KOPT-K1 (cell line): Measurements from ENCODE around the gene IFI44L.

ENCODE experiments used
- H3K27ac ChIP-seq: fragments of 200-600 bp; sonication (generic); 2 replicates; pipeline ENCODE4 v1.5.1; 2016; ENCODE audit warnings: antibody characterized with exemption, mild to moderate bottlenecking, low read depth, low read length; ENCODE audit not compliant: poor library complexity, severe bottlenecking
- H3K36me3 ChIP-seq: fragments of 200-600 bp; sonication (generic); 2 replicates; pipeline ENCODE4 v1.5.1; 2017; ENCODE audit warnings: antibody characterized with exemption, mild to moderate bottlenecking, low read length, moderate library complexity; ENCODE audit not compliant: insufficient read depth
- H3K9me3 ChIP-seq: fragments of 200-600 bp; sonication (generic); 2 replicates; pipeline ENCODE4 v1.5.1; 2017; ENCODE audit warnings: antibody characterized with exemption, low read length, mild to moderate bottlenecking; ENCODE audit not compliant: insufficient read depth, poor library complexity, severe bottlenecking

IFI44L gene

GRCh38 chr1:78619803-78620579 is at the start of gene IFI44L:
Gene IFI44L (plus strand): TSS chr1:78620448. CDS start chr1:78627916, 7,468 bp downstream.
- peak within 1 kb of the TSS; percentile 4 for H3K27ac ChIP-seq
- no peaks in the 10 kb centered on the region for H3K36me3 ChIP-seq
- no peaks in the 10 kb centered on the region for H3K9me3 ChIP-seq

- Histone ChIP-seq H3K9me3 (no peaks in the 10 kb centered on the region), H3K27ac (no peak overlapping the region), H3K36me3 (no peaks in the 10 kb centered on the region)
Measured at GRCh38 chr1:78570539-78570938, 49.7 kb upstream of the IFI44L start.

GRCh38 chr1:78577257-78578100 is 42.8 kb upstream of the IFI44L start:
- no peaks in the 10 kb centered on the region for H3K36me3 ChIP-seq
- no peak overlapping the region for H3K27ac ChIP-seq
- H3K9me3 ChIP-seq, result no peaks in the 10 kb centered on the region

- Histone ChIP-seq H3K27ac (no peak overlapping the region), H3K9me3 (no peaks in the 10 kb centered on the region), H3K36me3 (no peaks in the 10 kb centered on the region)
Measured at GRCh38 chr1:78586572-78586971, 33.7 kb upstream of the IFI44L start.

- no peak overlapping the region for H3K27ac ChIP-seq
- no peaks in the 10 kb centered on the region for H3K9me3 ChIP-seq
- no peaks in the 10 kb centered on the region for H3K36me3 ChIP-seq
Measured at GRCh38 chr1:78587211-78587610, 33.0 kb upstream of the IFI44L start.

- Histone ChIP-seq H3K9me3 (no peaks in the 10 kb centered on the region), H3K27ac (no peak overlapping the region), H3K36me3 (no peaks in the 10 kb centered on the region)
Measured at GRCh38 chr1:78591971-78592370, 28.3 kb upstream of the IFI44L start.

GRCh38 chr1:78599294-78599693 is 21.0 kb upstream of the IFI44L start:
- no peaks in the 10 kb centered on the region for H3K9me3 ChIP-seq
- H3K27ac ChIP-seq, result no peak overlapping the region

GRCh38 chr1:78601068-78601467 is 19.2 kb upstream of the IFI44L start:
- Histone ChIP-seq H3K27ac (no peak overlapping the region), H3K9me3 (no peaks in the 10 kb centered on the region), H3K36me3 (no peaks in the 10 kb centered on the region)

More at GRCh38 chr1:78599294-78599693, 21.0 kb upstream of the IFI44L start:
- H3K36me3 ChIP-seq, result no peaks in the 10 kb centered on the region

- Histone ChIP-seq H3K36me3 (no peaks in the 10 kb centered on the region), H3K9me3 (no peaks in the 10 kb centered on the region), H3K27ac (no peak overlapping the region)
Measured at GRCh38 chr1:78603206-78603605, 17.0 kb upstream of the IFI44L start.

- Histone ChIP-seq H3K27ac (no peak overlapping the region), H3K9me3 (no peaks in the 10 kb centered on the region), H3K36me3 (no peaks in the 10 kb centered on the region)
Measured at GRCh38 chr1:78604643-78605042, 15.6 kb upstream of the IFI44L start.

- no peaks in the 10 kb centered on the region for H3K36me3 ChIP-seq
- no peak overlapping the region for H3K27ac ChIP-seq
- no peaks in the 10 kb centered on the region for H3K9me3 ChIP-seq
Measured at GRCh38 chr1:78606274-78606673, 14.0 kb upstream of the IFI44L start.

GRCh38 chr1:78607334-78607927 is 12.8 kb upstream of the IFI44L start:
- no peak overlapping the region for H3K27ac ChIP-seq
- no peaks in the 10 kb centered on the region for H3K9me3 ChIP-seq
- no peaks in the 10 kb centered on the region for H3K36me3 ChIP-seq

- H3K36me3 ChIP-seq, result no peaks in the 10 kb centered on the region
- H3K9me3 ChIP-seq, result no peaks in the 10 kb centered on the region
- no peak overlapping the region for H3K27ac ChIP-seq
Measured at GRCh38 chr1:78607944-78608343, 12.3 kb upstream of the IFI44L start.

- Histone ChIP-seq H3K36me3 (no peaks in the 10 kb centered on the region), H3K9me3 (no peaks in the 10 kb centered on the region), H3K27ac (no peak overlapping the region)
Measured at GRCh38 chr1:78617615-78618026, 2.6 kb upstream of the IFI44L start.

- Histone ChIP-seq H3K9me3 (no peaks in the 10 kb centered on the region), H3K36me3 (no peaks in the 10 kb centered on the region), H3K27ac (no peak overlapping the region)
Measured at GRCh38 chr1:78619032-78619431, 1.2 kb upstream of the IFI44L start.
